Measurements from ENCODE around the gene ZYG11A. TPM values are rescaled to one million over a fixed set of nuclear protein-coding genes. Genes with fewer than 3 reads are reported as not detected.

ZYG11A gene
- total and polyA plus RNA-seq, 2 donors (not counting 3 experiments of a cell fraction or from before 2014, with no cell fraction given), result 0.40 to 2.1 TPM

DNA sequence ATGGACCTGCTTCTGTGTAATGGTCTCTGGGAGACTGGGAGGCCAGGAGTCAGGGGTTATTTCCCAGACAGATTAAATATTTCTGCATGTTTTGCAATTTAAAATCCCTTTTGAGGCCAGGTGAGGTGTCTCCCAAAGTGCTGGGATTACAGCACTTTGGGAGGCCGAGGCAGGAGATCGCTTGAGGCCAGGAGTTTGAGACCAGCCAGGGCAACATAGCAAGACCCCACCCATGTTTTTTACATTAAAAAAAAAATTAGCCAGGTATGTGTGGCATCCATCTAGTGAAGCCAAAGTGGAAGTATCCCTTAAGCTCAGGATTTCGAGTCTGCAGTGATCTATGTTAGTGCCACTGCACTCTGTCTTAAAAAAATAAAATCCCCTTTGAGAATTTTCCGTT, 44.9 kb downstream of the ZYG11A start:
- no TSS peak for BruUV-seq (replicated peaks)
- no peaks in the 10 kb centered on the region for H3K79me2 ChIP-seq (ENCODE audit: control insufficient read depth, insufficient read depth, low read length)
- H3K27ac ChIP-seq (ENCODE audit: insufficient read depth, low read depth, low read length), result no peak overlapping the region
- H3K9me3 ChIP-seq (replicated peaks; ENCODE audit: control insufficient read depth, insufficient read depth, low read length), result no peaks in the 10 kb centered on the region
- no peaks in the 10 kb centered on the region for H3K27me3 ChIP-seq (ENCODE audit: control insufficient read depth in 2 of 2, insufficient read depth in 2 of 2, low read length in 2 of 2)
- no peak overlapping the region for H3K4me3 ChIP-seq (replicated peaks in 1 of 3; ENCODE audit: insufficient read depth in 1 of 3, low read depth in 1 of 3, low read length in 3 of 3)
- H3K9me1 ChIP-seq (replicated peaks; ENCODE audit: control insufficient read depth, extremely low read depth, insufficient read depth, low read length), result no peaks in the 10 kb centered on the region
- ChIA-PET CTCF (interaction anchor here (0.8 to 1.2 kb wide), 3 partner anchors 14 to 295 kb away, joined by 3 read pairs; no protein-coding TSS in a partner anchor), POLR2A (no interaction called here)
- intact Hi-C loops (cut with micrococcal nuclease) (no loop called here), dilution Hi-C loops (cut with MboI; ENCODE audit: extremely low pct_ligation_motif_present, low sequenced_read_pairs) (no loop called here)
- no peaks in the 10 kb centered on the region for H3K4me1 ChIP-seq (ENCODE audit: control insufficient read depth, extremely low read depth, insufficient read depth, low read length)
- TF ChIP-seq JUN (IDR thresholded peaks at IDR 0.05; ENCODE audit: borderline replicate concordance, insufficient read depth, insufficient read length, low read depth) (no peak), FOS (IDR thresholded peaks at IDR 0.05; ENCODE audit: borderline replicate concordance, insufficient read depth, low read length) (no peak), POLR2A (IDR thresholded peaks at IDR 0.05; ENCODE audit: low read depth, low read length) (no peak), POLR2AphosphoS5 (IDR thresholded peaks at IDR 0.05; ENCODE audit: insufficient read depth, low read depth, low read length) (no peak)
- H3K36me3 ChIP-seq (ENCODE audit: control insufficient read depth in 2 of 2, extremely low read depth in 1 of 2, insufficient read depth in 2 of 2, low read length in 2 of 2), result no peaks in the 10 kb centered on the region
- no peak overlapping the region for H3K4me2 ChIP-seq (ENCODE audit: insufficient read depth, low read length)
- H4K20me1 ChIP-seq (replicated peaks; ENCODE audit: control insufficient read depth, extremely low read depth, insufficient read depth, low read length), result no peaks in the 10 kb centered on the region
- FAIRE-seq, result no peak
- DNase-seq (ENCODE audit: low read depth, low spot score), result no peak
- H2AFZ ChIP-seq (ENCODE audit: low read depth, low read length), result no peak overlapping the region
- no peak overlapping the region for H3K9ac ChIP-seq (replicated peaks; ENCODE audit: extremely low read depth, insufficient read depth, low read length)

DNA sequence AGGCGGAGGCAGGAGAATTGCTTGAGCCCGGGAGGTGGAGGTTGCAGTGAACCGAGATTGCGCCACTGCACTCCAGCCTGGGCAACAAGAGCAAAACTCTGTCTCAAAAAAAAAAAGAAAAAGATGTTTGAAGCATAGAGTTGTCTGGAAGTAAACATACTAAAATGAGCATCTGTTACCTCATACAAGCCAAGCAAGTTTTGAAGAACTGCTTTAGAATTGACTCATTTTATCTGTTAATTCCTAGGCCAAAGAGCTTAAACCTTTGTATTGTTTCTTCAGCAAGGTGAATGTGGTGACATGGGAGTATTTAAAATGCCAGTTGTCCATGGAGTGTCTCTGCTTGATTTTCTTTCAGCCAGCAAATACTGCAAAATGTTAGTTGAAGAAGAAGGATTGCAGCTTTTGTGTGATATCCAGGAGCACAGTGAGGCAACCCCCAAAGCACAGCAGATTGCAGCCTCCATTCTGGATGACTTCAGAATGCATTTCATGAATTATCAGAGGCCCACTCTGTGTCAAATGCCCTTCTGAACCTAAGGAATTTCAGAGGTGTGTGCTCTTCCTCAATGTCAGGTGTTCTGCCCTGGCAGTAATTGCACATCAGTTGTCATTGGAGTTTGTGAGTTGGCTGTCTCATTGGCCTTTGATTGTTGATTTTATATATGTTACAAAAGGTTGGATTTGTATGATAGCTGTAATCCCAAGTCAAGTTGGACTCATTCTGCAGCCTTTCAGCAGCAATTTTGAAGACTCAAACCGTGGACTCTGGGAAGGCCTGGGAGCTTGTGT, 50.1 kb downstream of the ZYG11A start:
- intact Hi-C loops (cut with micrococcal nuclease), result no loop called here
- no peak for FAIRE-seq

More for the DNA sequence above, 50.1 kb downstream of the ZYG11A start:
- no peaks in the 10 kb centered on the region for H3K79me2 ChIP-seq (ENCODE audit: control insufficient read depth, insufficient read depth, low read length)
- H3K27ac ChIP-seq (ENCODE audit: insufficient read depth, low read depth, low read length), result no peak overlapping the region
- H4K20me1 ChIP-seq (replicated peaks; ENCODE audit: control insufficient read depth, extremely low read depth, insufficient read depth, low read length), result no peaks in the 10 kb centered on the region
- TF ChIP-seq POLR2A (IDR thresholded peaks at IDR 0.05; ENCODE audit: low read depth, low read length), result no peak
- H3K9ac ChIP-seq (replicated peaks; ENCODE audit: extremely low read depth, insufficient read depth, low read length), result no peak overlapping the region
- H3K4me2 ChIP-seq (ENCODE audit: insufficient read depth, low read length), result no peak overlapping the region
- H2AFZ ChIP-seq (ENCODE audit: low read depth, low read length), result no peak overlapping the region
- H3K36me3 ChIP-seq (ENCODE audit: control insufficient read depth in 2 of 2, extremely low read depth in 1 of 2, insufficient read depth in 2 of 2, low read length in 2 of 2), result no peaks in the 10 kb centered on the region
- ChIA-PET CTCF (interaction anchor here (0.5 to 1.3 kb wide), 3 partner anchors 9 to 1987 kb away, joined by 3 to 4 read pairs (median 3); no protein-coding TSS in a partner anchor), POLR2A (interaction anchor here (0.7 kb wide), 1 partner anchor 47 kb away, joined by 3 read pairs; no protein-coding TSS in a partner anchor)
- H3K27me3 ChIP-seq (ENCODE audit: control insufficient read depth in 2 of 2, insufficient read depth in 2 of 2, low read length in 2 of 2), result no peaks in the 10 kb centered on the region
- DNase-seq (ENCODE audit: low read depth, low spot score), result no peak
- no peak overlapping the region for H3K4me3 ChIP-seq (replicated peaks in 1 of 3; ENCODE audit: insufficient read depth in 1 of 3, low read depth in 1 of 3, low read length in 3 of 3)
- H3K9me1 ChIP-seq (replicated peaks; ENCODE audit: control insufficient read depth, extremely low read depth, insufficient read depth, low read length), result no peaks in the 10 kb centered on the region
- dilution Hi-C loops (cut with MboI; ENCODE audit: extremely low pct_ligation_motif_present, low sequenced_read_pairs), result no loop called here
- no peaks in the 10 kb centered on the region for H3K4me1 ChIP-seq (ENCODE audit: control insufficient read depth, extremely low read depth, insufficient read depth, low read length)
- no peaks in the 10 kb centered on the region for H3K9me3 ChIP-seq (replicated peaks; ENCODE audit: control insufficient read depth, insufficient read depth, low read length)
- BruUV-seq (replicated peaks), result no TSS peak

All from endothelial cell of umbilical vein (primary cell).